Glutamatergic neuron (in vitro differentiated cells): ENCODE data around the gene DUOX1. TPM values are rescaled to one million over a fixed set of nuclear protein-coding genes. Genes with fewer than 3 reads are reported as not detected.

Experiments
- DNase-seq: peaks from one replicate; pipeline ENCODE4 v3.0.0; 2022
- H3K27ac Mint-ChIP-seq: one replicate; pipeline ENCODE4 v1.8.0; 2020; ENCODE audit warnings: mild to moderate bottlenecking, mixed read lengths, inconsistent platforms; ENCODE audit not compliant: unreplicated experiment
- H3K27me3 Mint-ChIP-seq: one replicate; pipeline ENCODE4 v1.8.0; 2020; ENCODE audit warnings: mild to moderate bottlenecking, moderate library complexity, mixed read lengths, inconsistent platforms; ENCODE audit not compliant: unreplicated experiment
- H3K36me3 Mint-ChIP-seq: one replicate; pipeline ENCODE4 v1.8.0; 2020; ENCODE audit warnings: mild to moderate bottlenecking, mixed read lengths, inconsistent platforms; ENCODE audit not compliant: unreplicated experiment
- H3K4me1 Mint-ChIP-seq: one replicate; pipeline ENCODE4 v1.8.0; 2020; ENCODE audit warnings: mild to moderate bottlenecking, low read depth, mixed read lengths, inconsistent platforms; ENCODE audit not compliant: unreplicated experiment
- H3K4me3 Mint-ChIP-seq: one replicate; pipeline ENCODE4 v1.8.0; 2020; ENCODE audit warnings: mild to moderate bottlenecking, mixed read lengths, inconsistent platforms; ENCODE audit not compliant: unreplicated experiment
- H3K9me3 Mint-ChIP-seq: one replicate; pipeline ENCODE4 v1.8.0; 2020; ENCODE audit warnings: mild to moderate bottlenecking, moderate library complexity, mixed read lengths, inconsistent platforms; ENCODE audit not compliant: unreplicated experiment
- total RNA-seq: library from RNA; stranded (reverse); fragmentation: NEBNext Ultra II Directional; extraction: Animal tissue kit (Norgen Biotek cat#: 25700); gene quantifications from one replicate; pipeline ENCODE4 v1.2.1, GENCODE V29; 2021; ENCODE audit not compliant: unreplicated experiment
- TF ChIP-seq, protein P1 (sequence below): fragments of 200-600 bp; sonication (generic); IDR thresholded peaks from one replicate; pipeline ENCODE4 v1.5.0; 2021; ENCODE audit not compliant: partially characterized antibody, unreplicated experiment

DUOX1 gene
- total RNA-seq, 1 donor from 2014 or later: not detected

DNA sequence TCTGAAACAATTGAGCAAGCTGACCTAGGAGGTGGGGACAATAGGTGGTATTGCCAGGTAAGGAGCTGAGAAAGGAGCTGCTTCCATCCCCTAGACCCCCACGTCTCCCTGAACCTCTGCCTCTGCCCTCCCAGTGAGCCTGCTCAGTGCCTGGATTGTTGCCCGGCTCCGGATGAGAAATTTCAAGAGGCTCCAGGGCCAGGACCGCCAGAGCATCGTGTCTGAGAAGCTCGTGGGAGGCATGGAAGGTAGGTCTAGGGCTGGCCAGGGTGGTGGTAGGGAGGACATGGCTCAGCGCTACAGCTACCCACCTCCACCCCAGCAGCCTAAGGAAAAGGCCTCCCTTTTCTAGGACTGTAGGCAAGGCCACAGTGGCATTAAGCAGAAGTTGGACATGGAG is 13.3 kb downstream of the DUOX1 start:
- H3K36me3 Mint-ChIP-seq: no peaks in the 10 kb centered on the region
- peaks cover 14% of the 10 kb centered on the region for H3K27me3 Mint-ChIP-seq
- no peak overlapping the region for H3K27ac Mint-ChIP-seq
- H3K9me3 Mint-ChIP-seq: no peaks in the 10 kb centered on the region
- no peaks in the 10 kb centered on the region for H3K4me1 Mint-ChIP-seq
- TF ChIP-seq, protein P1, sequence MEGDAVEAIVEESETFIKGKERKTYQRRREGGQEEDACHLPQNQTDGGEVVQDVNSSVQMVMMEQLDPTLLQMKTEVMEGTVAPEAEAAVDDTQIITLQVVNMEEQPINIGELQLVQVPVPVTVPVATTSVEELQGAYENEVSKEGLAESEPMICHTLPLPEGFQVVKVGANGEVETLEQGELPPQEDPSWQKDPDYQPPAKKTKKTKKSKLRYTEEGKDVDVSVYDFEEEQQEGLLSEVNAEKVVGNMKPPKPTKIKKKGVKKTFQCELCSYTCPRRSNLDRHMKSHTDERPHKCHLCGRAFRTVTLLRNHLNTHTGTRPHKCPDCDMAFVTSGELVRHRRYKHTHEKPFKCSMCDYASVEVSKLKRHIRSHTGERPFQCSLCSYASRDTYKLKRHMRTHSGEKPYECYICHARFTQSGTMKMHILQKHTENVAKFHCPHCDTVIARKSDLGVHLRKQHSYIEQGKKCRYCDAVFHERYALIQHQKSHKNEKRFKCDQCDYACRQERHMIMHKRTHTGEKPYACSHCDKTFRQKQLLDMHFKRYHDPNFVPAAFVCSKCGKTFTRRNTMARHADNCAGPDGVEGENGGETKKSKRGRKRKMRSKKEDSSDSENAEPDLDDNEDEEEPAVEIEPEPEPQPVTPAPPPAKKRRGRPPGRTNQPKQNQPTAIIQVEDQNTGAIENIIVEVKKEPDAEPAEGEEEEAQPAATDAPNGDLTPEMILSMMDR: no peak
- H3K4me3 Mint-ChIP-seq: no peak overlapping the region
- no peak for DNase-seq

DNA sequence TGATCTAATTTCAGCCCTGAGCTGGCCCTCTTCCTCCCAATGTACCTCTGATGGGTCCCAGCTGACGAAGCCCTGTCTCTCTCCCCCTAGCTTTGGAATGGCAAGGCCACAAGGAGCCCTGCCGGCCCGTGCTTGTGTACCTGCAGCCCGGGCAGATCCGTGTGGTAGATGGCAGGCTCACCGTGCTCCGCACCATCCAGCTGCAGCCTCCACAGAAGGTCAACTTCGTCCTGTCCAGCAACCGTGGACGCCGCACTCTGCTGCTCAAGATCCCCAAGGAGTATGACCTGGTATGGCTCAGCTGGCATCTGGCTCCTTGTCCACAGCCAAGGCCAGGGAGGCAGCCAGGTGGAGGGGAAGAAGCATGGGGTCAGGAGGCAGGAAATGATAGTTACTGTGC is 14.2 kb downstream of the DUOX1 start:
- no peak overlapping the region for H3K27ac Mint-ChIP-seq
- no peaks in the 10 kb centered on the region for H3K36me3 Mint-ChIP-seq
- no peak overlapping the region for H3K4me3 Mint-ChIP-seq
- TF ChIP-seq, protein P1: no peak
- no peak for DNase-seq
- H3K4me1 Mint-ChIP-seq: no peaks in the 10 kb centered on the region
- no peaks in the 10 kb centered on the region for H3K9me3 Mint-ChIP-seq
- peaks cover 11% of the 10 kb centered on the region for H3K27me3 Mint-ChIP-seq

DNA sequence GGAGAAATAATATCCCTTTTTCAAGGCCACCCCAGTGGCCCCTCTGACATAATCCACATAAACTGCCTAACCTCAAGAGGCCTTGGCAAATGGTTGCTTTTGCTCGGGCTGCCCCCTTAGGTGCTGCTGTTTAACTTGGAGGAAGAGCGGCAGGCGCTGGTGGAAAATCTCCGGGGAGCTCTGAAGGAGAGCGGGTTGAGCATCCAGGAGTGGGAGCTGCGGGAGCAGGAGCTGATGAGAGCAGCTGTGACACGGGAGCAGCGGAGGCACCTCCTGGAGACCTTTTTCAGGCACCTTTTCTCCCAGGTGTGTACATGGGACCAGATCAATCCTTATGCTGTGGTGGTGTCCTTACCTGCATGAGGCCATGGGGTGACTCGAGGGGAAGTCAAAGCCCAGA is 15.0 kb downstream of the DUOX1 start:
- DNase-seq: no peak
- Mint-ChIP-seq H3K9me3 (no peaks in the 10 kb centered on the region), H3K4me3 (no peak overlapping the region), H3K36me3 (no peaks in the 10 kb centered on the region), H3K4me1 (no peaks in the 10 kb centered on the region), H3K27ac (no peak overlapping the region), H3K27me3 (peaks cover 11% of the 10 kb centered on the region)
- TF ChIP-seq, protein P1: no peak

DNA sequence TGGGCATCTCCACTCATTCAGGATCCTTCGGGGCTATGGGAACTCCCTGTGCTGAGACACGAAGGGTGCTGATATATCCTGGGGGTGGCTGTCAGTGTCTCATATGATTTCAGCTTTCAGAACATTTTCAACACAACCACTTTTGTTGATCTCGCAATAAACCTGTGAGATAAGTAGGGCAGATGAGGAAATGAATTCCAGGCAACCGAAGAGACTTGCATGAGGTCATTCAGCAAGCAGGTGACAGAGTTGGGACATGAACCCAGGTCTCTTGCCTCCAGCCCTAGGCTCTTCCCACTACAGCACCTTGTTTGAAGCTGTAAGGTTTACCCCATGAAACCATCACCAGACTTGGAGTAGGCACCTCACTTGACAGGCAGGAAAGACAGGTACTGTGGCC is 16.6 kb downstream of the DUOX1 start:
- Mint-ChIP-seq H3K4me3 (no peak overlapping the region), H3K27ac (no peak overlapping the region), H3K4me1 (no peaks in the 10 kb centered on the region), H3K36me3 (no peaks in the 10 kb centered on the region), H3K27me3 (peaks cover 11% of the 10 kb centered on the region), H3K9me3 (no peaks in the 10 kb centered on the region)
- TF ChIP-seq, protein P1: no peak
- no peak for DNase-seq

DNA sequence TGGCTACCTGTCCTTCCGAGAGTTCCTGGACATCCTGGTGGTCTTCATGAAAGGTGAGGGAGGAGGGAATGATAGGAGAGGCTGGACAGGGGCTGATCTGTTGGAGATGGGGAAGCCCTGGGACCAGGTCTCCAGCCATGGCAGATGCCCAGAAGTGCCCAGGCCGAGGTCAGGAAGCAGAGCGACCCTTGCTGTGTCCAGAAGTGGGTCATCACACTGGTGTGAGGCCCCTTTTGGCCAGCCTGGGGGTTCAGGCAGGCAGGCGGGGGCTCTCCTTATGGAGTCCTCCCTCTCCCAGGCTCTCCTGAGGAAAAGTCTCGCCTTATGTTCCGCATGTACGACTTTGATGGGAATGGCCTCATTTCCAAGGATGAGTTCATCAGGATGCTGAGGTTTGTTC is 17.8 kb downstream of the DUOX1 start:
- peaks cover 11% of the 10 kb centered on the region for H3K27me3 Mint-ChIP-seq
- peaks cover 5% of the 10 kb centered on the region for H3K36me3 Mint-ChIP-seq
- peaks cover 3% of the 10 kb centered on the region for H3K9me3 Mint-ChIP-seq
- H3K4me1 Mint-ChIP-seq: no peaks in the 10 kb centered on the region
- TF ChIP-seq, protein P1: no peak
- H3K27ac Mint-ChIP-seq: no peak overlapping the region
- H3K4me3 Mint-ChIP-seq: no peak overlapping the region
- DNase-seq: no peak
